ENCODE measurements around the gene RTP3. TPM values are rescaled to one million over a fixed set of nuclear protein-coding genes. Genes with fewer than 3 reads are reported as not detected.
"Not testable (repeated sequence)": the region's sequence is repeated elsewhere in the genome, so short reads cannot be mapped to it uniquely, and the experiment has no call there.

Gene RTP3
- total RNA-seq, 1 experiment from 2014 or later = 0.06 TPM

GRCh38 chr3:46491089-46492070, 6.4 kb upstream of the RTP3 start:
- DNase-seq (ENCODE audit: low spot score) = peak; percentile 37

- DNase-seq (ENCODE audit: low spot score) = no peak
These were observed 4.8 kb upstream of the RTP3 start for GRCh38 chr3:46492890-46493547.

- not testable (repeated sequence) for DNase-seq (ENCODE audit: low spot score)
These were observed 3.3 kb upstream of the RTP3 start for GRCh38 chr3:46494491-46494890.

- DNase-seq (ENCODE audit: low spot score) = peak; percentile 91
These were observed 1.8 kb upstream of the RTP3 start for GRCh38 chr3:46495901-46496456.

GRCh38 chr3:46496746-46497555, 825 bp upstream of the RTP3 start:
- peak; percentile 30 for DNase-seq (ENCODE audit: low spot score)

GRCh38 chr3:46498916-46499519, 1.2 kb downstream of the RTP3 start:
- DNase-seq (ENCODE audit: low spot score) = no peak

- DNase-seq (ENCODE audit: low spot score) = no peak
These were observed 3.2 kb downstream of the RTP3 start for GRCh38 chr3:46500656-46501635.

- no peak for DNase-seq (ENCODE audit: low spot score)
These were observed 3.9 kb downstream of the RTP3 start for GRCh38 chr3:46501702-46502101.

- DNase-seq (ENCODE audit: low spot score) = no peak
These were observed 5.6 kb downstream of the RTP3 start for GRCh38 chr3:46503200-46503874.

GRCh38 chr3:46504789-46505188, 7.0 kb downstream of the RTP3 start:
- no peak for DNase-seq (ENCODE audit: low spot score)

GRCh38 chr3:46505953-46506352, 8.2 kb downstream of the RTP3 start:
- DNase-seq (ENCODE audit: low spot score) = no peak

GRCh38 chr3:46506526-46506925, 8.8 kb downstream of the RTP3 start:
- DNase-seq (ENCODE audit: low spot score) = no peak

GRCh38 chr3:46508850-46509591, 11.2 kb downstream of the RTP3 start:
- no peak for DNase-seq (ENCODE audit: low spot score)

GRCh38 chr3:46509661-46510187, 11.9 kb downstream of the RTP3 start:
- no peak for DNase-seq (ENCODE audit: low spot score)

GRCh38 chr3:46512191-46512749, 14.5 kb downstream of the RTP3 start:
- no peak for DNase-seq (ENCODE audit: low spot score)

- DNase-seq (ENCODE audit: low spot score) = no peak
These were observed 18.7 kb downstream of the RTP3 start for GRCh38 chr3:46516521-46516920.

- peak; percentile 77 for DNase-seq (ENCODE audit: low spot score)
These were observed 19.4 kb downstream of the RTP3 start for GRCh38 chr3:46517016-46517783.
